Choroid plexus epithelial cell (primary cell): ENCODE results near the gene ENTPD2.

Experiments used
- DNase-seq: peaks from one replicate; pipeline ENCODE4 v3.0.0-alpha.2; 2010; ENCODE audit warnings: low read depth
- H3K4me3 ChIP-seq: 2 replicates; pipeline ENCODE4 v1.5.1; 2011; ENCODE audit warnings: low read depth, mild to moderate bottlenecking, control low read depth, low read length, moderate library complexity
- CTCF ChIP-seq: conservative IDR thresholded peaks from 2 replicates; pipeline ENCODE4 v1.5.1; 2011; ENCODE audit warnings: low read depth, mild to moderate bottlenecking, control low read depth, inconsistent platforms, low read length, moderate library complexity

ENTPD2 gene

GRCh38 chr9:137015976-137016375, 37.9 kb downstream of the ENTPD2 start:
- no peak overlapping the region for H3K4me3 ChIP-seq
- no peak for TF ChIP-seq CTCF
- no peak for DNase-seq

GRCh38 chr9:137015540-137015930, 38.3 kb downstream of the ENTPD2 start:
- DNase-seq = no peak
- no peak for TF ChIP-seq CTCF
- no peak overlapping the region for H3K4me3 ChIP-seq

- H3K4me3 ChIP-seq = no peak overlapping the region
- TF ChIP-seq CTCF = no peak
- no peak for DNase-seq
Observed at GRCh38 chr9:137014776-137015539, 38.9 kb downstream of the ENTPD2 start.

GRCh38 chr9:137014166-137014565, 39.7 kb downstream of the ENTPD2 start:
- H3K4me3 ChIP-seq = no peak overlapping the region
- no peak for DNase-seq
- TF ChIP-seq CTCF = no peak

- TF ChIP-seq CTCF = no peak
- no peak overlapping the region for H3K4me3 ChIP-seq
- no peak for DNase-seq
Observed at GRCh38 chr9:137013571-137013940, 40.3 kb downstream of the ENTPD2 start.

- TF ChIP-seq CTCF = no peak
- H3K4me3 ChIP-seq = no peak overlapping the region
- no peak for DNase-seq
Observed at GRCh38 chr9:137012694-137013570, 40.9 kb downstream of the ENTPD2 start.
